HepG2 (cell line): ENCODE data around the gene SLC4A2. TPM values are rescaled to one million over a fixed set of nuclear protein-coding genes. Genes with fewer than 3 reads are reported as not detected.

Source experiments
- BRCA1 ChIP-seq: sonication (generic); formaldehyde crosslinking; IDR thresholded peaks from 2 replicates; pipeline ENCODE4 v1.4.0; 2020; ENCODE audit warnings: missing genetic modification reagents
- CBX2 ChIP-seq, 2 experiments: fragments of 200-600 bp in 1 of 2; sonication (generic); formaldehyde crosslinking in 1 of 2; IDR thresholded peaks; 2 replicates each; pipeline versions ENCODE4 v1.7.0 to v1.8.1; 2018 to 2022; ENCODE audit warnings: low read depth in 2 of 2, low read length in 1 of 2, mild to moderate bottlenecking in 1 of 2, missing genetic modification reagents in 1 of 2
- GLMP ChIP-seq: sonication (generic); formaldehyde crosslinking; IDR thresholded peaks from 2 replicates; pipeline ENCODE4 v1.9.0; 2021; ENCODE audit warnings: missing genetic modification reagents, mild to moderate bottlenecking, borderline replicate concordance
- HNRNPH1 ChIP-seq: fragments of 200-400 bp; formaldehyde crosslinking; optimal IDR thresholded peaks from 2 replicates; pipeline ENCODE3; 2017; ENCODE audit warnings: mild to moderate bottlenecking, low read depth, low read length
- JUND ChIP-seq: sonication (generic); formaldehyde crosslinking; IDR thresholded peaks from 2 replicates; pipeline ENCODE4 v1.8.0; 2022; ENCODE audit warnings: mild to moderate bottlenecking, missing genetic modification reagents
- KAT7 ChIP-seq: IDR thresholded peaks from 2 replicates; pipeline ENCODE4 v1.6.1; 2018; ENCODE audit warnings: borderline replicate concordance, missing compliant biosample characterization
- MLXIP ChIP-seq: sonication (generic); formaldehyde crosslinking; IDR thresholded peaks from 2 replicates; pipeline ENCODE4 v1.9.0; 2021; ENCODE audit warnings: missing genetic modification reagents, borderline replicate concordance
- NRL ChIP-seq: sonication (generic); formaldehyde crosslinking; IDR thresholded peaks from 2 replicates; pipeline ENCODE4 v1.5.0; 2020; ENCODE audit warnings: missing genetic modification reagents, mild to moderate bottlenecking, moderate library complexity, borderline replicate concordance
- POLR2G ChIP-seq: fragments of 200-400 bp; formaldehyde crosslinking; IDR thresholded peaks from 2 replicates; pipeline ENCODE4 v1.6.1; 2018; ENCODE audit warnings: mild to moderate bottlenecking, low read depth, low read length, moderate library complexity
- RFX3 ChIP-seq: IDR thresholded peaks from 2 replicates; pipeline ENCODE4 v1.6.1; 2016; ENCODE audit warnings: missing biosample characterization, missing genetic modification reagents
- SRSF9 ChIP-seq: fragments of 200-400 bp; formaldehyde crosslinking; IDR thresholded peaks from 2 replicates; pipeline ENCODE4 v1.6.1; 2018; ENCODE audit warnings: borderline replicate concordance, mild to moderate bottlenecking, low read depth, low read length; ENCODE audit not compliant: insufficient read depth, poor library complexity, severe bottlenecking
- SRY ChIP-seq: sonication (generic); formaldehyde crosslinking; IDR thresholded peaks from 2 replicates; pipeline ENCODE4 v1.8.0; 2022; ENCODE audit warnings: mild to moderate bottlenecking, missing genetic modification reagents
- TBL1XR1 ChIP-seq: fragments of 150-350 bp; IDR thresholded peaks from 2 replicates; pipeline ENCODE4 v1.6.1; 2014; ENCODE audit warnings: borderline replicate concordance, low read length; ENCODE audit not compliant: partially characterized antibody
- TBX3 ChIP-seq: fragments of 450-650 bp; IDR thresholded peaks from 2 replicates; pipeline ENCODE4 v1.6.1; 2017; ENCODE audit warnings: antibody characterized with exemption, mild to moderate bottlenecking, inconsistent platforms, borderline replicate concordance
- TIGD3 ChIP-seq: sonication (generic); formaldehyde crosslinking; IDR thresholded peaks from 2 replicates; pipeline ENCODE4 v1.5.1; 2020; ENCODE audit warnings: mild to moderate bottlenecking, missing genetic modification reagents, borderline replicate concordance
- ZFP1 ChIP-seq: IDR thresholded peaks from 2 replicates; pipeline ENCODE4 v1.6.1; 2016
- ZNF253 ChIP-seq: sonication (generic); formaldehyde crosslinking; IDR thresholded peaks from 2 replicates; pipeline ENCODE4 v1.8.0; 2022; ENCODE audit warnings: mild to moderate bottlenecking, missing genetic modification reagents, borderline replicate concordance
- ZNF317 ChIP-seq: sonication (generic); formaldehyde crosslinking; IDR thresholded peaks from 2 replicates; pipeline ENCODE4 v1.5.0; 2020; ENCODE audit warnings: mild to moderate bottlenecking, missing genetic modification reagents
- ZNF546 ChIP-seq: sonication (generic); formaldehyde crosslinking; conservative IDR thresholded peaks from 2 replicates; pipeline ENCODE4 v1.8.1; 2023; ENCODE audit warnings: mild to moderate bottlenecking, missing genetic modification reagents
- ZNF564 ChIP-seq: sonication (generic); formaldehyde crosslinking; IDR thresholded peaks from 2 replicates; pipeline ENCODE4 v1.8.1; 2023; ENCODE audit warnings: mild to moderate bottlenecking, missing genetic modification reagents
- ZNF580 ChIP-seq: IDR thresholded peaks from 2 replicates; pipeline ENCODE4 v1.6.1; 2016; ENCODE audit warnings: low read depth, borderline replicate concordance
- ZNF607 ChIP-seq: sonication (generic); formaldehyde crosslinking; IDR thresholded peaks from 2 replicates; pipeline ENCODE4 v1.5.1; 2020; ENCODE audit warnings: missing genetic modification reagents, mild to moderate bottlenecking, borderline replicate concordance
- ZNF660 ChIP-seq: sonication (generic); formaldehyde crosslinking; IDR thresholded peaks from 2 replicates; pipeline ENCODE4 v1.5.1; 2020; ENCODE audit warnings: mild to moderate bottlenecking, low read depth, missing genetic modification reagents, borderline replicate concordance
- ZNF713 ChIP-seq: sonication (generic); formaldehyde crosslinking; IDR thresholded peaks from 2 replicates; pipeline ENCODE4 v1.4.0; 2020; ENCODE audit warnings: mild to moderate bottlenecking, missing genetic modification reagents
- ZNF75D ChIP-seq: sonication (generic); formaldehyde crosslinking; IDR thresholded peaks from 2 replicates; pipeline ENCODE4 v1.8.1; 2023; ENCODE audit warnings: missing genetic modification reagents, mild to moderate bottlenecking, borderline replicate concordance
- polyA plus RNA-seq, 8 experiments: library from polyadenylated mRNA; depleted of rRNA in 3 of 8; stranded (reverse) in 7 of 8; unstranded in 1 of 8; fragments of >200 nt; fragmentation: Illumina TruSeq in 4 of 8; extraction: Trizol in 4 of 8; gene quantifications; 2 replicates each; pipeline versions ENCODE4 v1.2.1 to v1.2.3, GENCODE V29; 2011 to 2016; ENCODE audit warnings: low read depth in 4 of 8, missing spikeins in 1 of 8, mixed read lengths in 1 of 8; ENCODE audit not compliant: insufficient read depth in 1 of 8
- total RNA-seq, 5 experiments: library from RNA; depleted of rRNA; stranded (reverse); fragments of >200 nt; fragmentation: Illumina TruSeq; extraction: Trizol; gene quantifications; 2 replicates each; pipeline ENCODE4 v1.2.3, GENCODE V29; 2016; ENCODE audit warnings: low read depth in 1 of 5

SLC4A2 gene
- total and polyA plus RNA-seq, 2 of the 13 experiments (the other 11 are each of a cell fraction or from before 2014, with no cell fraction given), result 51.9 to 73.4 TPM

GRCh38 chr7:151010307-151011096, 48.9 kb upstream of the SLC4A2 start (continued):
- TF ChIP-seq TIGD3 (CRISPR knock-in tag) (no peak), SRY (CRISPR knock-in tag) (no peak), SRSF9 (no peak), RFX3 (CRISPR knock-in tag) (no peak), JUND (CRISPR knock-in tag) (no peak; the same call in 1 of the 2 replicates), TBL1XR1 (no peak), POLR2G (no peak), ZNF607 (CRISPR knock-in tag) (no peak), ZNF564 (CRISPR knock-in tag) (peak; percentile 55; the same call in 1 of the 2 replicates), ZNF317 (no peak), BRCA1 (CRISPR knock-in tag) (no peak), ZNF253 (CRISPR knock-in tag) (no peak), ZNF713 (CRISPR knock-in tag) (no peak), KAT7 (CRISPR knock-in tag) (no peak), ZNF660 (CRISPR knock-in tag) (no peak), TBX3 (no peak), MLXIP (CRISPR knock-in tag) (no peak), NRL (no peak), ZFP1 (no peak), GLMP (no peak), ZNF580 (CRISPR knock-in tag) (no peak), ZNF546 (CRISPR knock-in tag) (no peak), CBX2 (IDR thresholded peaks at IDR 0.05; ENCODE audit: low read depth, low read length) (no peak), CBX2 (CRISPR knock-in tag; IDR thresholded peaks at IDR 0.05; ENCODE audit: low read depth) (no peak), HNRNPH1 (no peak), ZNF75D (CRISPR knock-in tag) (no peak)
